ENCODE results near the gene GPR4.

- TF ChIP-seq CTCF (IDR thresholded peaks at IDR 0.05; ENCODE audit: poor library complexity, severe bottlenecking) (no peak), TAF1 (IDR thresholded peaks at IDR 0.05; ENCODE audit: low read depth) (no peak)
These were observed 34.3 kb upstream of the GPR4 start for GRCh38 chr19:45636275-45636674.
